ENCODE data around the gene TMEM53. TPM values are rescaled to one million over a fixed set of nuclear protein-coding genes. Genes with fewer than 3 reads are reported as not detected.

TMEM53 gene
- 13.7 and 23.7 TPM in 2 replicates for total RNA-seq (2014; rRNA removed; shearing (Covaris generic))

GRCh38 chr1:44674113-44675000 lies at the start of gene TMEM53, which contains the start of gene ARMH1:
Gene TMEM53 (minus strand): TSS chr1:44674481. CDS start chr1:44674391, 90 bp downstream.
Gene ARMH1 (plus strand): TSS chr1:44674714. CDS start chr1:44689698, 14,984 bp downstream.

Small RNA genes lying within 50 kb of the gene (small RNA-seq; reads per million reads assigned to genes)
- 711 reads per million, percentile 99 among the genes with 10 or more reads in this experiment for gene RNU5F-1

Other genes with a start within 250 kb of the TMEM53 start
- not detected in 2 replicates for gene ARMH1, start 233 bp upstream of the TMEM53 start, total RNA-seq (2014; rRNA removed; shearing (Covaris generic))
- gene RNU5D-1, start 56.7 kb upstream of the TMEM53 start, total RNA-seq (2014; rRNA removed; shearing (Covaris generic)) = not detected in 2 replicates
- 82.6 and 99.1 TPM in 2 replicates for gene KIF2C, start 65.4 kb upstream of the TMEM53 start, total RNA-seq (2014; rRNA removed; shearing (Covaris generic))
- 2,747 and 3,143 TPM in 2 replicates for gene RPS8, start 101.1 kb upstream of the TMEM53 start, total RNA-seq (2014; rRNA removed; shearing (Covaris generic))
- gene BEST4, start 113.7 kb upstream of the TMEM53 start, total RNA-seq (2014; rRNA removed; shearing (Covaris generic)) = not detected in 2 replicates
- gene PLK3, start 125.9 kb upstream of the TMEM53 start, total RNA-seq (2014; rRNA removed; shearing (Covaris generic)) = 29.5 and 34.2 TPM in 2 replicates
- 1.1 TPM in 1 of 2 replicates, not detected in the other for gene DYNLT4, start 132.9 kb upstream of the TMEM53 start, total RNA-seq (2014; rRNA removed; shearing (Covaris generic))
- 9.9 and 11.7 TPM in 2 replicates for gene BTBD19, start 134.0 kb upstream of the TMEM53 start, total RNA-seq (2014; rRNA removed; shearing (Covaris generic))
- 0.04 and 0.08 TPM in 2 replicates for gene PTCH2, start 168.8 kb upstream of the TMEM53 start, total RNA-seq (2014; rRNA removed; shearing (Covaris generic))